K562 (cell line): ENCODE measurements around the gene TECPR2. TPM values are rescaled to one million over a fixed set of nuclear protein-coding genes. Genes with fewer than 3 reads are reported as not detected.
A peak's percentile ranks its signal among the peaks of the same experiment; 100 is the strongest.

ENCODE experiments used
- CTBP1 ChIP-seq: fragments of 450-650 bp; IDR thresholded peaks from 2 replicates; pipeline ENCODE4 v1.6.1; 2016; ENCODE audit warnings: borderline replicate concordance
- ETV6 ChIP-seq, 3 experiments: fragments of 150-350 bp in 1 of 3; sonication (generic) in 1 of 3; formaldehyde crosslinking in 1 of 3; IDR thresholded peaks; 2 replicates each; pipeline versions ENCODE4 v1.6.1 to v1.8.0; 2014 to 2022; ENCODE audit warnings: borderline replicate concordance in 2 of 3, low read depth in 2 of 3, antibody characterized with exemption in 1 of 3, low read length in 1 of 3, mild to moderate bottlenecking in 1 of 3, missing genetic modification reagents in 1 of 3
- GTF2A2 ChIP-seq: IDR thresholded peaks from 2 replicates; pipeline ENCODE4 v1.6.1; 2016; ENCODE audit warnings: mild to moderate bottlenecking, missing genetic modification characterization, missing compliant biosample characterization
- KAT7 ChIP-seq: sonication (generic); formaldehyde crosslinking; IDR thresholded peaks from 2 replicates; pipeline ENCODE4 v1.8.0; 2022; ENCODE audit warnings: missing genetic modification reagents, mild to moderate bottlenecking, borderline replicate concordance
- PATZ1 ChIP-seq: fragments of 250-450 bp; sonication (Bioruptor Pico); IDR thresholded peaks from 2 replicates; pipeline ENCODE4 v1.5.0; 2020; ENCODE audit warnings: mild to moderate bottlenecking, borderline replicate concordance
- SIN3A ChIP-seq, 2 experiments: fragments of 150-350 bp in 1 of 2; IDR thresholded peaks; 2 replicates each; pipeline ENCODE4 v1.6.1; 2011 to 2016; ENCODE audit warnings: borderline replicate concordance in 2 of 2, low read depth in 2 of 2, low read length in 2 of 2, mild to moderate bottlenecking in 2 of 2, moderate library complexity in 2 of 2; ENCODE audit not compliant: control insufficient read depth in 1 of 2
- TBL1XR1 ChIP-seq, 2 experiments: IDR thresholded peaks; 2 replicates each; pipeline ENCODE4 v1.6.1; 2012; ENCODE audit warnings: improper control_type of control experiment in 2 of 2, low read length in 2 of 2, mild to moderate bottlenecking in 1 of 2
- TSC22D4 ChIP-seq: fragments of 450-650 bp; IDR thresholded peaks from 2 replicates; pipeline ENCODE4 v1.6.1; 2016; ENCODE audit warnings: missing genetic modification characterization, missing biosample characterization, control low read depth
- ZBTB8A ChIP-seq: fragments of 450-650 bp; IDR thresholded peaks from 2 replicates; pipeline ENCODE4 v1.6.1; 2018; ENCODE audit warnings: mild to moderate bottlenecking, moderate library complexity; ENCODE audit not compliant: partially characterized antibody
- ZKSCAN1 ChIP-seq: fragments of 150-350 bp; IDR thresholded peaks from 2 replicates; pipeline ENCODE4 v1.6.1; 2016; ENCODE audit warnings: low read depth, low read length
- ZNF644 ChIP-seq: fragments of 200-800 bp; sonication (Bioruptor generic); IDR thresholded peaks from 2 replicates; pipeline ENCODE4 v1.6.1; 2016; ENCODE audit warnings: low read depth, missing genetic modification characterization, missing compliant biosample characterization
- polyA plus RNA-seq, 8 experiments: library from polyadenylated mRNA; depleted of rRNA in 4 of 8; stranded (reverse) in 5 of 8; unstranded in 3 of 8; fragments of >200 nt; fragmentation: Nextera tagmentation in 2 of 8; fragmentation: Illumina TruSeq in 1 of 8; extraction: Ambion mirVana in 2 of 8; extraction: Trizol in 1 of 8; gene quantifications; 2 replicates each; pipeline versions ENCODE4 v1.2.1 to v1.2.3, GENCODE V29; 2011 to 2014; ENCODE audit warnings: inconsistent platforms in 1 of 8, missing spikeins in 1 of 8
- total RNA-seq, 7 experiments: library from RNA; depleted of rRNA in 6 of 7; stranded (reverse); fragments of >200 nt in 6 of 7; fragmentation: Illumina TruSeq in 2 of 7; extraction: Trizol in 2 of 7; gene quantifications; 2 replicates each; pipeline versions ENCODE4 v1.2.1 to v1.2.3, GENCODE V29; 2011 to 2021; ENCODE audit warnings: low replicate concordance in 1 of 7
- TF ChIP-seq, protein P1 (sequence below), 2 experiments: fragments of 450-650 bp in 1 of 2; sonication (generic) in 1 of 2; formaldehyde crosslinking in 1 of 2; IDR thresholded peaks in 1 of 2; conservative IDR thresholded peaks in 1 of 2; 2 replicates each; pipeline versions ENCODE4 v1.6.1 to v1.8.1; 2016 to 2023; ENCODE audit warnings: mild to moderate bottlenecking in 2 of 2, moderate library complexity in 2 of 2, inconsistent platforms in 1 of 2, missing genetic modification reagents in 1 of 2
- TF ChIP-seq, protein P2 (sequence below): IDR thresholded peaks from 3 replicates; pipeline ENCODE4 v1.6.1; 2011; ENCODE audit warnings: borderline replicate concordance, mild to moderate bottlenecking, moderate library complexity; ENCODE audit not compliant: insufficient read length; ENCODE audit errors: extremely low read depth
- TF ChIP-seq, protein P3 (sequence below): sonication (generic); formaldehyde crosslinking; IDR thresholded peaks from 2 replicates; pipeline ENCODE4 v1.8.0; 2023; ENCODE audit warnings: mild to moderate bottlenecking, missing genetic modification reagents

Gene TECPR2
- total and polyA plus RNA-seq, 9 of the 15 experiments (the other 6 are each of a cell fraction or from before 2014, with no cell fraction given) = 0.04 to 3.0 (median 0.83) TPM

DNA sequence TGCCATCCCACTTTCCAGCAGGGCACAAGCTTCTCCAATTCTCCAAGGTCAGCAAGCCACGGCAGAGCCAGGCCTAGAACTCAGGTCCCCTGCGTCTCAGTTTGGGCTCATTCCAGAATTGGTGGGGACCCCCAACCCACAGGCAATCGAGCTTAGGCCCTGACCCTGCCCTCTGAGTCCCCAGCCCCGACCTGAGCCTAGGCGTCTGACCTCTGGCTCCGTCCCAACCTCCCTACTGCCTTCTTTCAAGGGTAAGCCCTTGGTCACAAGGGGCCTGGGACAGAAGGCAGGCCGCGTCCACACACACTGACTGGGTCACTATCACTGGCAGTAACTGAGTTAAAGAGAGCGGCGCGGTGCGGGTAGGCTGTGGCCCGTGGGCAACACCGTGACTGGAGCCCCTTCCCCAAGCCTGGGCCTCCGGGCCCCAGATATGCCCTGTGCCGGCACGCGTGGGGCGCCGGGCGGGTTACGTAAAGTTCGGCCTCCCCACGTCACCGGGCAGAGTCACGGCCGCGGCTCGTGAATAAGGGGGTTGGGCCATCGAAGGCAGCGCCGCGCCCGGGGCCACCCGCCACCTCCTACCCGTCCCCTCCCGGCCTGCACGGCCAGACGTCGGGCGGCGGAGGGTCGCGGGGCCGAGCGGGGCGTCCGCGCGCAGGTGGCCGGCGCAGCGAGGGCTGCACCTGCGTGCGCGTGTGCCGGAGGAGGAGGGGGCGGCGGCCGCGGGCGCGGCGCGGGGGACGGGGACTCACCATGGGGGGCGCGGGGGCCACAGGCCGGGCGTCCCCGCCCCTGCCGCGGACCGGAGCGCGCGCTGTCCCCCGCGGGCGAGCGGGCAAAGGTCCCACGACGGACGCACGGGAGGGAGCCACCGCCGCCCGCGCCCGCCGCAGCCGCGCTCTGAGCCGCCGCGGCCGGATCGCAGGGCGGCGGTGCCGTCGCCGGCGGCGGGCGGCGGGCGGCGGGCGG, 146.3 kb downstream of the TECPR2 start (continued):
- TF ChIP-seq, protein P1, sequence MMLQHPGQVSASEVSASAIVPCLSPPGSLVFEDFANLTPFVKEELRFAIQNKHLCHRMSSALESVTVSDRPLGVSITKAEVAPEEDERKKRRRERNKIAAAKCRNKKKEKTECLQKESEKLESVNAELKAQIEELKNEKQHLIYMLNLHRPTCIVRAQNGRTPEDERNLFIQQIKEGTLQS (IDR thresholded peaks at IDR 0.05) = no peak
- TF ChIP-seq, protein P1 (CRISPR knock-in tag; conservative IDR thresholded peaks at IDR 0.05) = no peak
- TF ChIP-seq ETV6 (IDR thresholded peaks at IDR 0.05; ENCODE audit: borderline replicate concordance in 1 of 2, low read depth in 2 of 2, low read length in 1 of 2) = no peak
- no peak for TF ChIP-seq ETV6 (CRISPR knock-in tag; IDR thresholded peaks at IDR 0.05; ENCODE audit: borderline replicate concordance)
- TF ChIP-seq, protein P2, sequence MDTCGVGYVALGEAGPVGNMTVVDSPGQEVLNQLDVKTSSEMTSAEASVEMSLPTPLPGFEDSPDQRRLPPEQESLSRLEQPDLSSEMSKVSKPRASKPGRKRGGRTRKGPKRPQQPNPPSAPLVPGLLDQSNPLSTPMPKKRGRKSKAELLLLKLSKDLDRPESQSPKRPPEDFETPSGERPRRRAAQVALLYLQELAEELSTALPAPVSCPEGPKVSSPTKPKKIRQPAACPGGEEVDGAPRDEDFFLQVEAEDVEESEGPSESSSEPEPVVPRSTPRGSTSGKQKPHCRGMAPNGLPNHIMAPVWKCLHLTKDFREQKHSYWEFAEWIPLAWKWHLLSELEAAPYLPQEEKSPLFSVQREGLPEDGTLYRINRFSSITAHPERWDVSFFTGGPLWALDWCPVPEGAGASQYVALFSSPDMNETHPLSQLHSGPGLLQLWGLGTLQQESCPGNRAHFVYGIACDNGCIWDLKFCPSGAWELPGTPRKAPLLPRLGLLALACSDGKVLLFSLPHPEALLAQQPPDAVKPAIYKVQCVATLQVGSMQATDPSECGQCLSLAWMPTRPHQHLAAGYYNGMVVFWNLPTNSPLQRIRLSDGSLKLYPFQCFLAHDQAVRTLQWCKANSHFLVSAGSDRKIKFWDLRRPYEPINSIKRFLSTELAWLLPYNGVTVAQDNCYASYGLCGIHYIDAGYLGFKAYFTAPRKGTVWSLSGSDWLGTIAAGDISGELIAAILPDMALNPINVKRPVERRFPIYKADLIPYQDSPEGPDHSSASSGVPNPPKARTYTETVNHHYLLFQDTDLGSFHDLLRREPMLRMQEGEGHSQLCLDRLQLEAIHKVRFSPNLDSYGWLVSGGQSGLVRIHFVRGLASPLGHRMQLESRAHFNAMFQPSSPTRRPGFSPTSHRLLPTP = no peak
- TF ChIP-seq TSC22D4 (tag) = no peak
- TF ChIP-seq PATZ1 (CRISPR knock-in tag) = no peak
- TF ChIP-seq ZBTB8A = no peak
- TF ChIP-seq GTF2A2 (tag) = no peak
- 0 out of 2 replicates have a peak, but pooled peaks have one; percentile 52 for TF ChIP-seq KAT7 (CRISPR knock-in tag)
- no peak for TF ChIP-seq TBL1XR1 (IDR thresholded peaks at IDR 0.05; ENCODE audit: low read length in 2 of 2)
- TF ChIP-seq ZNF644 (tag) = no peak
- TF ChIP-seq CTBP1 = peak; percentile 42; the same call in 1 of the 2 replicates
- no peak for TF ChIP-seq SIN3A (IDR thresholded peaks at IDR 0.05; ENCODE audit: borderline replicate concordance in 2 of 2, control insufficient read depth in 1 of 2, low read depth in 2 of 2, low read length in 2 of 2)
- TF ChIP-seq, protein P3, sequence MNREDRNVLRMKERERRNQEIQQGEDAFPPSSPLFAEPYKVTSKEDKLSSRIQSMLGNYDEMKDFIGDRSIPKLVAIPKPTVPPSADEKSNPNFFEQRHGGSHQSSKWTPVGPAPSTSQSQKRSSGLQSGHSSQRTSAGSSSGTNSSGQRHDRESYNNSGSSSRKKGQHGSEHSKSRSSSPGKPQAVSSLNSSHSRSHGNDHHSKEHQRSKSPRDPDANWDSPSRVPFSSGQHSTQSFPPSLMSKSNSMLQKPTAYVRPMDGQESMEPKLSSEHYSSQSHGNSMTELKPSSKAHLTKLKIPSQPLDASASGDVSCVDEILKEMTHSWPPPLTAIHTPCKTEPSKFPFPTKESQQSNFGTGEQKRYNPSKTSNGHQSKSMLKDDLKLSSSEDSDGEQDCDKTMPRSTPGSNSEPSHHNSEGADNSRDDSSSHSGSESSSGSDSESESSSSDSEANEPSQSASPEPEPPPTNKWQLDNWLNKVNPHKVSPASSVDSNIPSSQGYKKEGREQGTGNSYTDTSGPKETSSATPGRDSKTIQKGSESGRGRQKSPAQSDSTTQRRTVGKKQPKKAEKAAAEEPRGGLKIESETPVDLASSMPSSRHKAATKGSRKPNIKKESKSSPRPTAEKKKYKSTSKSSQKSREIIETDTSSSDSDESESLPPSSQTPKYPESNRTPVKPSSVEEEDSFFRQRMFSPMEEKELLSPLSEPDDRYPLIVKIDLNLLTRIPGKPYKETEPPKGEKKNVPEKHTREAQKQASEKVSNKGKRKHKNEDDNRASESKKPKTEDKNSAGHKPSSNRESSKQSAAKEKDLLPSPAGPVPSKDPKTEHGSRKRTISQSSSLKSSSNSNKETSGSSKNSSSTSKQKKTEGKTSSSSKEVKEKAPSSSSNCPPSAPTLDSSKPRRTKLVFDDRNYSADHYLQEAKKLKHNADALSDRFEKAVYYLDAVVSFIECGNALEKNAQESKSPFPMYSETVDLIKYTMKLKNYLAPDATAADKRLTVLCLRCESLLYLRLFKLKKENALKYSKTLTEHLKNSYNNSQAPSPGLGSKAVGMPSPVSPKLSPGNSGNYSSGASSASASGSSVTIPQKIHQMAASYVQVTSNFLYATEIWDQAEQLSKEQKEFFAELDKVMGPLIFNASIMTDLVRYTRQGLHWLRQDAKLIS = 0 out of 2 replicates have a peak, but pooled peaks have one; percentile 58
- no peak for TF ChIP-seq ZKSCAN1
